HG02571 (cell line): Measurements from ENCODE around the gene GLS.
"Not testable (repeated sequence)": the region's sequence is repeated elsewhere in the genome, so short reads cannot be mapped to it uniquely, and the experiment has no call there.

Experiments used
- ATAC-seq: cut with Tn5 transposase; IDR thresholded peaks from one replicate; pipeline ENCODE4 v1.9.1; 2021; ENCODE audit warnings: mild to moderate bottlenecking, moderate library complexity; ENCODE audit not compliant: unreplicated experiment

The GLS gene

GRCh38 chr2:190855245-190855644 lies 25.4 kb upstream of the GLS start:
- ATAC-seq, result no peak

- no peak for ATAC-seq
Observed at GRCh38 chr2:190856985-190857384, 23.6 kb upstream of the GLS start.

- no peak for ATAC-seq
Observed at GRCh38 chr2:190858817-190859216, 21.8 kb upstream of the GLS start.

GRCh38 chr2:190859347-190860297 lies 21.0 kb upstream of the GLS start:
- ATAC-seq, result no peak

GRCh38 chr2:190860985-190861680 lies 19.5 kb upstream of the GLS start:
- ATAC-seq, result no peak

- not testable (repeated sequence) for ATAC-seq
Observed at GRCh38 chr2:190862128-190862527, 18.5 kb upstream of the GLS start.

- no peak for ATAC-seq
Observed at GRCh38 chr2:190862571-190862991, 18.0 kb upstream of the GLS start.

GRCh38 chr2:190863946-190864345 lies 16.7 kb upstream of the GLS start:
- no peak for ATAC-seq

GRCh38 chr2:190864375-190864774 lies 16.2 kb upstream of the GLS start:
- ATAC-seq, result no peak

- no peak for ATAC-seq
Observed at GRCh38 chr2:190867212-190867611, 13.4 kb upstream of the GLS start.

- no peak for ATAC-seq
Observed at GRCh38 chr2:190867832-190868231, 12.8 kb upstream of the GLS start.

- no peak for ATAC-seq
Observed at GRCh38 chr2:190869721-190870120, 10.9 kb upstream of the GLS start.

GRCh38 chr2:190873451-190873850 lies 7.2 kb upstream of the GLS start:
- ATAC-seq, result not testable (repeated sequence)

- ATAC-seq, result no peak
Observed at GRCh38 chr2:190875891-190876290, 4.7 kb upstream of the GLS start.

- no peak for ATAC-seq
Observed at GRCh38 chr2:190876631-190877030, 4.0 kb upstream of the GLS start.

- ATAC-seq, result no peak
Observed at GRCh38 chr2:190877436-190877835, 3.2 kb upstream of the GLS start.

GRCh38 chr2:190879474-190880377 lies 895 bp upstream of the GLS start:
- peak; percentile 1 for ATAC-seq

GRCh38 chr2:190881084-190881597 lies 520 bp downstream of the GLS start:
- no peak for ATAC-seq

GRCh38 chr2:190881598-190882410 lies 1.2 kb downstream of the GLS start:
- ATAC-seq, result peak; percentile 49

- no peak for ATAC-seq
Observed at GRCh38 chr2:190882411-190882766, 1.8 kb downstream of the GLS start.
